G401.6 (cell line): Measurements from ENCODE around the gene SLC12A7.
"Not testable (repeated sequence)": the region's sequence is repeated elsewhere in the genome, so short reads cannot be mapped to it uniquely, and the experiment has no call there.

Experiments
- FAIRE-seq: peaks from 2 replicates; lab custom pipeline; 2012; peaks lifted over from hg19 to GRCh38; lab: Jason Lieb, UNC

Gene SLC12A7

GRCh38 chr5:1095990-1096363 is 15.9 kb downstream of the SLC12A7 start:
- no peak for FAIRE-seq

DNA sequence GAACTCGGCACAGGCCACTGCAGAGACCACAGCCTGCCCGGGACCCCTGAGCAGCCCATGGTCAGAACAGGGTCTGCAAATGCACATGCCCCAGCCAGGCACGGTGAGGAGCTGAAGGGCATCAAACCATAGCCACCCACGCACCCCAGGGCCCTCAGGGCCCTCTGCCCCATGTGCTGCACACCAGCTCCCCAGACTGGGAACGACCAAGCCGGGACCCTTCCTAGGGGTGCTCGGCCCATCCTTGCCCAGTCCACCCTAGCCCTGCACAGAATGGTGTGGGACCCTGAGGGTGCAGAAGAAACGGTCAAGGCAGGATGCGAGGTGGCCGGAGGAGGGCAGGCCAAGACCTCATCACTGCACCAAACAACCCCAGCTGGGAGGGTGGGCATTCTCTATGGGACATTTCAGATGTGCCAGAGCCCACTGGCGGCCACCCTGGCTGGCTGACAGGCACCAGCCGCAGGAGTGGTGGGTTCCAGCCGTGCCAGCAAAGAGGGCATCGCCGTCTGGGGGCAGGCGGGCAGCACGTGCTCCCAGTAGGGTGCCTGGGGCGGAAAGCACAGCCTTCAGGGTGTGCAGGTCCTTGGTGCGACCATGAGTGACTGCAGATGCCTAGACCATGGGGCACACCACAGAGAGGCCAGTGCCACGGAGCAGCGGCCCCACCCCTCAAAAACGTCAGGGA is 16.4 kb downstream of the SLC12A7 start:
- no peak for FAIRE-seq

- FAIRE-seq: no peak
Observed at GRCh38 chr5:1094670-1095190, 17.1 kb downstream of the SLC12A7 start.

DNA sequence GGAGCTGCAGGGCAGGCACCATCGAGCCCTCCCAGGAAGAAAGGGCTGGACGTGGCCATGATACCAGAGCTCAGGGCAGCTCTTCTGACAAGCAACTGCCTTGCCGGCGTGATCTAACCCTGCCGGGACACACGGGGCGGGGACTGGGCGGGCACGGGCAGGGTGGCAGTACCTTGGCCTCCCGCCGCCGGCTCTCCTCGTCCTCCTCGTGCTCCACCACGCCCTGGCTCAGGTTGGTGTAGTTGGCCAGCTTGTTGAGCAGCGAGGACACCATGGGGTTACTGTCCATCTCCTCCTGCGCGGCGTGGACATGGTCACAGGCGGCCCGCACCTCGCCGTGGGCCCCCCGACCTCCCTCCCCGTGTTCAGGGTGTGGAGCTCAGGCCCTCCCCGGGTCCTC is 18.5 kb downstream of the SLC12A7 start:
- FAIRE-seq: no peak

GRCh38 chr5:1092122-1092521 is 19.7 kb downstream of the SLC12A7 start:
- no peak for FAIRE-seq

- FAIRE-seq: no peak
Observed at GRCh38 chr5:1091632-1092031, 20.2 kb downstream of the SLC12A7 start.

- no peak for FAIRE-seq
Observed at GRCh38 chr5:1090538-1090937, 21.3 kb downstream of the SLC12A7 start.

- FAIRE-seq: no peak
Observed at GRCh38 chr5:1089621-1090040, 22.2 kb downstream of the SLC12A7 start.

GRCh38 chr5:1089146-1089545 is 22.7 kb downstream of the SLC12A7 start:
- FAIRE-seq: no peak

DNA sequence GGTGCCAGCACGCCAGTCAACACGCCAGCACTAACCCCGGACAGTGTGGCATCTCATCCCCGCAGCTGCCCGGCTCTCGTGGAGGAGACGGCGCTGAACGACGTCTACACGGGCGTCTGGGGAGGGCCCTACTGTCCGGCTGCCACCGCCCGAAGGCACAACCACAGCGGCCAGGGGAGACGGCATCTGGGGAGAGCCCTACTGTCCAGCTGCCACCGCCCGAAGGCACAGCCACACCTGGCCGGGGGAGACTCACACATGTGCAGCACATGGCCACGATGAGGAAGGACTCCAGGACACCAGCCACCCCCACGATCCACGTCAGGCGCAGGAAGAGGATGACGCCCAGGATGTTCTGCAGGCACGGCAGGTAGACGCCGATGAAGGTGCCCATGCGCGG is 23.1 kb downstream of the SLC12A7 start:
- FAIRE-seq: no peak

DNA sequence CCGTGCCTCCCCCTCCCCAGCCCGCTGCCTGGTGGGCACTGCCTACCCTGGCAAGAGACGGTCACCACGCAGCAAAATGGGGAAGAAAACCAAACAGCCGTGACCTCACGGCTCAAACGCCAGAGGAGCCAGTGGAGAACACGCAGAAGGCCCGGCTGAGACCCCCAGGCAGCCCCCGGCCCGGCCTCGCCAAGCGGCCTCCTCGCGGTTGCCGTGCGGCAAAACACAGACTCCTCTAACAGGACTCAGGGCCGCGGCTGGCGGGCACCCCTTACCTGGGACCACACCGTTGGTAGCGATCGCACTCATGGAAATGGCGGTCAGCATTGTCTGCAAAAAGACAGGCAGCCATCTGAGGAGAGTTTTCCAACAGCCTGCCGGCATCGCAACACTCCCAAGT is 23.8 kb downstream of the SLC12A7 start:
- no peak for FAIRE-seq

DNA sequence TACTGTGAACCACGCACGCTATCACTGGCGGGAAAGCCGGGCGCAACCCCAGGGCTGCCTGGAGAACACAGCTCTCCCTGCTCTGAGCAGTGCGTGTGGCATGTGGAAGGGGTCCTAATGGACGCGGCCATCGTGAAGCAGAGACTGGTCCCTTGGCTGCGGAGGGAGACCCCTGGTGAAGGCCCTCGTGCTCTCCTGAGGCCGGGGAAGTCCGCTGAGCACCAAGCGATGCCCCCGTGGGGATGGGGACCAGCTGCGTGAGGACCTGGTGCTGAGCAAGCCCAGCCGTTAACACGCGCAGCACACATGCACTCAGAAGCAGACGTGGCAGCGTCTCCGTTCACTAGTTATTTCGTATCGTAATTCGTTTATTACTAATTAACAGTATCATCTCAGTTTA is 24.4 kb downstream of the SLC12A7 start:
- FAIRE-seq: no peak

DNA sequence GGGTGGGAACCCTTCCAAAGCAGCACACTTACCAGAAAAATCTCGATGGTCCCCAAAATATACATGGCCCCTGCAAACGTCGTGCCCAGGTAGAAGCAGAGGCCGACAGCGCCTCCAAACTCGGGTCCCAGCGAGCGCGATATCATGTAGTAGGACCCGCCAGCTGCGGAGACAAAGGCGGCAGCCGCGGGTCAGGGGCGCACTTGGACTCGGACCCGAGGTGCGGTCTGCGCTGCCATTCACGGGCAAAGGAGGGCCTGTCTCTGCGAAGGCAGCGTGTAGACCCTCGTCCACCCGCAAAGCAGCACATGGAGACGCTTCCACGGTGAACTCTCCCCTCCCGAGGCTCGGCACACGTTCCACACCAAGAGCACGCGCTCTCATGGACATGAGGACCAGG is 25.0 kb downstream of the SLC12A7 start:
- no peak for FAIRE-seq

GRCh38 chr5:1086137-1086536 is 25.7 kb downstream of the SLC12A7 start:
- no peak for FAIRE-seq

GRCh38 chr5:1085391-1085790 is 26.5 kb downstream of the SLC12A7 start:
- FAIRE-seq: no peak

GRCh38 chr5:1083823-1084605 is 27.8 kb downstream of the SLC12A7 start:
- no peak for FAIRE-seq

GRCh38 chr5:1083026-1083425 is 28.8 kb downstream of the SLC12A7 start:
- FAIRE-seq: not testable (repeated sequence)

- no peak for FAIRE-seq
Observed at GRCh38 chr5:1081519-1081918, 30.3 kb downstream of the SLC12A7 start.

DNA sequence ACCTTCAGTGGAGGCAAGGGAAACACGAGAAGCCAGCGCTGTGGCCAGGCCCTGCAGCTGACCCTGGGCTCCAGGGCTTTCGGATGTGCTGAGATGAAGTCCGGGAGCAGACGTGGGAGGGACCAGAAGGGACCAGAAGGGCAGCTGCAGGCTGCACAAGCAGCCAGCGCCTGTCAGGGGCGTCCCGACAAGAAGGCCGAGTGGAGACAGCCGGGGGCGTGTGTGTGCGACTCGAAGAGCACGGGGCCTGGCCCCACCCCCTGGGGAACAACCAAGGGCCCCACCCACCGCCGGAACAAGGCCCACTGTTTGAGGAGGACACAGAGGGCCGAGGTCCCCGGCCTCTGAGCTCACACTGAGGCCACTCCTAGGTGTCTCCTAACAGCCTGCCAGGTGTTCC is 31.4 kb downstream of the SLC12A7 start:
- no peak for FAIRE-seq

DNA sequence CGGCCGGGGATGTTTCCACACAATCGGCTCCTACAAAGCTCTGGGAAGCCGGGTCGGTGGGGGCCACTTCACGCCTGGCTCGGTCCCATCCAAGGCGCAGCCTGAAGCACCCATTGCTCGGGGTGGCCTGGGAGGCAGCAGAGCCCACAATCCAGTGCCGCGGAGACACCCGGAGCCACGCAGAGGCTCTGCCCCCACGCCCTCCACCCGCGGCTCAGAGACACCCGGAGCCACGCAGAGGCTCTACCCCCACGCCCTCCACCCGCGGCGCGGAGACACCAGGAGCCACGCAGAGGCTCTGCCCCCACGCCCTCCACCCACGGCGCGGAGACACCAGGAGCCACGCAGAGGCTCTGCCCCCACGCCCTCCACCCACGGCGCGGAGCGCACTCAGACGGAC is 31.9 kb downstream of the SLC12A7 start:
- FAIRE-seq: no peak

GRCh38 chr5:1079486-1079885 is 32.4 kb downstream of the SLC12A7 start:
- FAIRE-seq: no peak

DNA sequence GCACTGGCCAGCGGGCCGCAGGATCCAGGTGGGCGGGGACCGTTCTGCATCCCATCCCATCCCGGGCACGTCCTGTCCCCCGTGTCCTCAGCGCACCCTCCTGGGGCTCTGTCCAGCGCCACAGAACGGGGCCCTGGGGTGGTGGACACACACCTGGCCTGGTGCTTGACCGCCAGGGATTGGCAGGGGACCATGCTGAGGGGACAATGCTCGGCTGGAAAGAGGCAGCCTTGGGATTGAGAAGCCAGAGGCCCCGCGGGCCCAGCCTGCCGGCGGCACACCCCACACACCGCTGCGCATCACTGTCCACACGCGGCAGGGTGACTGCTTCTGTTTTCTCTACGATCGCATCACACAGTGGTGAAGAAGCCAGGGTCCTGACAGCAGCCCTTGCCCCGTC is 33.0 kb downstream of the SLC12A7 start:
- no peak for FAIRE-seq

- FAIRE-seq: no peak
Observed at GRCh38 chr5:1078206-1078605, 33.7 kb downstream of the SLC12A7 start.

- no peak for FAIRE-seq
Observed at GRCh38 chr5:1077491-1078020, 34.3 kb downstream of the SLC12A7 start.
